ENCODE data around the gene ARSD.
"Not testable (repeated sequence)": the region's sequence is repeated elsewhere in the genome, so short reads cannot be mapped to it uniquely, and the experiment has no call there.

ARSD gene

GRCh38 chrX:2897311-2897689 is 31.8 kb downstream of the ARSD start:
- TF ChIP-seq CTCF (IDR thresholded peaks at IDR 0.05; ENCODE audit: extremely low read depth, missing control alignments): no peak
- DNase-seq (ENCODE audit: low spot score): no peak

- DNase-seq (ENCODE audit: low spot score): no peak
Measured at GRCh38 chrX:2894885-2895292, 34.2 kb downstream of the ARSD start.

GRCh38 chrX:2892816-2893215 is 36.3 kb downstream of the ARSD start:
- no peak for DNase-seq (ENCODE audit: low spot score)
- no peak for TF ChIP-seq CTCF (IDR thresholded peaks at IDR 0.05; ENCODE audit: extremely low read depth, missing control alignments)

More at GRCh38 chrX:2894885-2895292, 34.2 kb downstream of the ARSD start:
- TF ChIP-seq CTCF (IDR thresholded peaks at IDR 0.05; ENCODE audit: extremely low read depth, missing control alignments): no peak

GRCh38 chrX:2890536-2891460 is 38.3 kb downstream of the ARSD start:
- DNase-seq (ENCODE audit: low spot score): not testable (repeated sequence)

GRCh38 chrX:2889706-2890490 is 39.2 kb downstream of the ARSD start:
- TF ChIP-seq CTCF (IDR thresholded peaks at IDR 0.05; ENCODE audit: extremely low read depth, missing control alignments): peak; percentile 10
- DNase-seq (ENCODE audit: low spot score): not testable (repeated sequence)

- no peak for DNase-seq (ENCODE audit: low spot score)
- TF ChIP-seq CTCF (IDR thresholded peaks at IDR 0.05; ENCODE audit: extremely low read depth, missing control alignments): no peak
Measured at GRCh38 chrX:2889045-2889605, 40.0 kb downstream of the ARSD start.

- no peak for DNase-seq (ENCODE audit: low spot score)
Measured at GRCh38 chrX:2888309-2888708, 40.8 kb downstream of the ARSD start.

More at GRCh38 chrX:2888309-2888708, 40.8 kb downstream of the ARSD start:
- no peak for TF ChIP-seq CTCF (IDR thresholded peaks at IDR 0.05; ENCODE audit: extremely low read depth, missing control alignments)

Measured in GM20000 (cell line).